Esophagus muscularis mucosa (tissue), 4 donors: ENCODE data around the gene ITM2C.

ENCODE experiments used
- CTCF ChIP-seq, 3 experiments: fragments of 200-600 bp in 2 of 3; fragments of 450-650 bp in 1 of 3; sonication (generic) in 2 of 3; IDR thresholded peaks; one replicate each; pipeline ENCODE4 v1.5.1; 2017 to 2019; ENCODE audit warnings: antibody characterized with exemption in 3 of 3, mild to moderate bottlenecking in 2 of 3, moderate library complexity in 1 of 3
- EP300 ChIP-seq: sonication (generic); formaldehyde crosslinking; IDR thresholded peaks from one replicate; pipeline ENCODE4 v1.6.1; 2017; ENCODE audit warnings: antibody characterized with exemption
- POLR2A ChIP-seq: fragments of 450-650 bp; IDR thresholded peaks from one replicate; pipeline ENCODE4 v1.6.1; 2017; ENCODE audit warnings: antibody characterized with exemption, moderate library complexity, mild to moderate bottlenecking, low read depth
- POLR2AphosphoS5 ChIP-seq, 2 donors: sonication (generic); formaldehyde crosslinking; IDR thresholded peaks; one replicate each; pipeline ENCODE4 v1.6.1; 2017; ENCODE audit warnings: antibody characterized with exemption in 2 of 2

GRCh38 chr2:230893841-230894781 is 29.4 kb downstream of the ITM2C start:
- TF ChIP-seq CTCF (IDR thresholded peaks at IDR 0.05) (no peak), POLR2AphosphoS5 (IDR thresholded peaks at IDR 0.05) (no peak), EP300 (no peak), POLR2A (no peak)
